HG02571 (cell line): ENCODE results near the gene VRTN.
"Not testable (repeated sequence)": the region's sequence is repeated elsewhere in the genome, so short reads cannot be mapped to it uniquely, and the experiment has no call there.

Source experiments
- ATAC-seq: cut with Tn5 transposase; IDR thresholded peaks from one replicate; pipeline ENCODE4 v1.9.1; 2021; ENCODE audit warnings: mild to moderate bottlenecking, moderate library complexity; ENCODE audit not compliant: unreplicated experiment

VRTN gene, protein sequence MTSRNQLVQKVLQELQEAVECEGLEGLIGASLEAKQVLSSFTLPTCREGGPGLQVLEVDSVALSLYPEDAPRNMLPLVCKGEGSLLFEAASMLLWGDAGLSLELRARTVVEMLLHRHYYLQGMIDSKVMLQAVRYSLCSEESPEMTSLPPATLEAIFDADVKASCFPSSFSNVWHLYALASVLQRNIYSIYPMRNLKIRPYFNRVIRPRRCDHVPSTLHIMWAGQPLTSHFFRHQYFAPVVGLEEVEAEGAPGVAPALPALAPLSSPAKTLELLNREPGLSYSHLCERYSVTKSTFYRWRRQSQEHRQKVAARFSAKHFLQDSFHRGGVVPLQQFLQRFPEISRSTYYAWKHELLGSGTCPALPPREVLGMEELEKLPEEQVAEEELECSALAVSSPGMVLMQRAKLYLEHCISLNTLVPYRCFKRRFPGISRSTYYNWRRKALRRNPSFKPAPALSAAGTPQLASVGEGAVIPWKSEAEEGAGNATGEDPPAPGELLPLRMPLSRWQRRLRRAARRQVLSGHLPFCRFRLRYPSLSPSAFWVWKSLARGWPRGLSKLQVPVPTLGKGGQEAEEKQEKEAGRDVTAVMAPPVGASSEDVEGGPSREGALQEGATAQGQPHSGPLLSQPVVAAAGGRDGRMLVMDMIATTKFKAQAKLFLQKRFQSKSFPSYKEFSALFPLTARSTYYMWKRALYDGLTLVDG

DNA sequence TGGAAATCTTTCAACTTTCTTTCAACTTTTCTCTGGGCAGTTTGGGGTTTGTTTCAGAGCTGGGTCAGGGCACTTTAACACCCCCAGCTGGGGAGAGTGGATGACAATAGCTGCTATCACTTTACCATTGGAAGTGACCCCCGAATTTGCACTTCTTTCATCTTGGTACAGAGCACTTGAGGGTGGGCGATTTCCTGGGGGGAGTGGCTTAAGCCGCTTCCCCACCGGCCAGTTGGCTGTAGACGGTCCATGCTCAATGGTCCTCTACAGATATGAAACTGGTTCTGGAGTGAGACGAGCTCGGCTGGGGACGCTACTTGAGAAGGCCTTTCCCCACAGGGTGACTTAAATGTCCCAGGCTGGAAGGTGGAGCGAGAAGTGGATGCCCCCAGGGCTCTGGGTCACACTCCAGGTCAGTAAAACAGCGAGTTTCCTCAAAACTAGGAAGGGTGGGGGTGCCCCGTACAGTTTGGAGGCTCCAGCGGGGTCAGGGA is at the start of gene VRTN:
Gene VRTN, plus strand, starts transcription at position 231 of the 494 bp plus-strand sequence. CDS start 8,313 bp downstream, outside the sequence.
- ATAC-seq, result no peak

DNA sequence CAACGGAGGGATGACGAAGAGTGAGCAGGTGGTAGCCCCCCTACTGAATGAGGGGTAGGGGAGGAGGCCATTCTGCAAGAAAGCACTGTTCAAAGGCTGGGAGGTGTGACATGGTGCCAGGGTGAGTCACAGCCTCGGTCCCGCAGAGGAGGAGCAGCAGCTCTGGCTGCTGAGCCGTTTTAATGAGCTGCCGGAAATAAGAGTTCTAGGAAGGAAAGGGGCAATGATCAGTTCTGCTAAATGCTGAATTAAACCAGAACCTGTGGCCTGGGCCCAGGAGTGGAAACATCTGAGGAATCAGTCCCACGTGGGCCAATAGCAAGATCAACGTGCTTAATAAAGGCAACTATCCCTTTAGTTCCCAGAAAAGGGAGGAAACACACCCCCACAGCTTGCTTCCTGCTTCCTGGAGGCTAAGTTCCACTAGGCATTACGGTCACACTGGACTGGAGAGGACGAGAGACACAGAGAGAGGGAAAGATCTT is 49.2 kb upstream of the VRTN start:
- ATAC-seq, result no peak

DNA sequence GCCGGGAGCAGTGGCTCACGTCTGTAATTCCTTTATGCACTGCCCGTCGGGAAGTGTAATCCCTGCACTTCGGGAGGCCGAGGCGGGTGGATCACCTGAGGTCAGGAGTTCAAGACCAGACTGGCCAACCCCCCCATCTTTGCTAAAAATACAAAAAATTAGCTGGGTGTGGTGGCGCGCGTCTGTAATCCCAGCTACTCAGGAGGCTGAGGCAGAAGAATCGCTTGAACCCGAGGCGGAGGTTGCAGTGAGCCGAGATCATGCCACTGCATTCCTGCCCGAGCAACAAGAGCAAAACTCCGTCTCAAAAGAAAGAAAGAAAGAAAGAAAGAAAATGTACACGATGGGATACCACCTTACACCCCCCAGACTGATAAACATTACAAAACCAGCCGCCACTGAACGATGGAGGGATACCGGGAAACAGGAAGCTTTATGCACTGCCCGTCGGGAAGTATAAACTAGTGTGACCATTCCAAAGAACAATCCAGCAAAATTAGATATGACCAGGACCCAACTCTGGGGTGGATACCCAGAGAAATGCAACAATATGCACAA is 46.6 kb upstream of the VRTN start:
- no peak for ATAC-seq

DNA sequence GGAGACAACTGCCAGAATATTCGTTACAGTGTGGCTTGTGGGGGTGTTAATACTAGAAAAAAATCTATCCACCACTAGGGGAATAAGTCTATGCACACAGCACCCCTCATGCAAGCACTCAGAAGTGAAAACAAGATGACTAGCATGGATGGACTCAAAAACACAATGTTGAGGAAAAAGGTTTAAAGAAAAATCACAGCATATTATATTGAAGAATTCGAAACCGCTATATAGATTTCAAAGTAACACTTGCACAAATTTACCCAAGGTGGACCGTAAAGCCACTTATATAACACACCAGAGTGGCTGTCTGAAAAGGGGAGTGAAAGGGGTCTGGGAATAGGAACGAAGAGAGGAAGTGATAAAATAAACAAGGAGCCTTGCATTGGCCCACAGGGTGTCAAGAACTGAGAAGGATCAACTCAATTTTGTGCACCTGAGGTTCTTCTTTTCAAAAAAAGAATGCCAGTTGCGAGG is 46.1 kb upstream of the VRTN start:
- ATAC-seq, result no peak

DNA sequence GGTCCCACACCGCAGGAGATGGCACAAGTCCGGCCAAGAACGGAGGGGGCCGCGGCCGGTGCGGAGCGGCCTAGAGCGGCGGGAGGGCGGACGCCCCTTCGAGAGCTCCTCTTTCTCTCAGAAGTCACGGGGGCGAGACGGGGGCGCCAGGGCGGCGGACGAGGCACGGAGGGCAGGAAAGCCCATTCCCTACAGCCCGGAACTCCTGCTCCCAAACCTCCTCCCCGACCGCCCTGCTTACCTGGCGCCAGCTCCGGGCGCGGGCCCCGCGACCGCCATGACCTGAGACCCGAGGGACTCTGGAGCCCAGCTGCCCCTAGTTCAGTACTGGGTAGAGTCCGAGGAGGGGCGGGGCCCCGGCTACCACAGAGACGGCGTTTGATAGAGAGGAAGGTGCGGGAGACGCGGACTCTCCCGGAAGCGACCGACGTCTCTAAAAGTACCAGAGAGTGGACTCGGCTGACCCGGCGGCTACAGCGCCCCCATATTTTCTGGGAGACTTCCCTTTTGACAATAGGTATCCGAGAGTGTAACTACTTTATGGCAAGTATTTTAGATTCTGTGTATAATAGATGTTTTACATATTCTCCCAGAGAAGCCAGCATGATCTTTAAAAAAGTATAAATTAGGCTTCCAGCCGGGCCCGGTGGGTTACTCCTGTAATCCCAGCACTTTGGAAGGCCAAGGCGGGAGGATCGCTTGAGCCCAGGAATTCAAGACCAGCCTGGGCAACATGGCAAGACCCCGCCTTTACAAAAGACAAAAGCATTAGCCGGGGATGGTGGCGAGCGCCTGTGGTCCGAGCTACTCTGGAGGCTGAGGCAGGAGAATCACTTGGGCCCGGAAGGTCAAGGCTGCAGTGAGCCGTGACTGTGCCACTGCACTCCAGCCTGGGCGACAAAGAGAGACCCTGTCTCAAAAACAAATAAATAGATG is 45.4 kb upstream of the VRTN start, which contains the start of gene ABCD4:
Gene ABCD4, minus strand, starts transcription at position 301 of the 936 bp plus-strand sequence. Its CDS starts 22 bp downstream, at position 279.
- ATAC-seq, result peak; percentile 98

DNA sequence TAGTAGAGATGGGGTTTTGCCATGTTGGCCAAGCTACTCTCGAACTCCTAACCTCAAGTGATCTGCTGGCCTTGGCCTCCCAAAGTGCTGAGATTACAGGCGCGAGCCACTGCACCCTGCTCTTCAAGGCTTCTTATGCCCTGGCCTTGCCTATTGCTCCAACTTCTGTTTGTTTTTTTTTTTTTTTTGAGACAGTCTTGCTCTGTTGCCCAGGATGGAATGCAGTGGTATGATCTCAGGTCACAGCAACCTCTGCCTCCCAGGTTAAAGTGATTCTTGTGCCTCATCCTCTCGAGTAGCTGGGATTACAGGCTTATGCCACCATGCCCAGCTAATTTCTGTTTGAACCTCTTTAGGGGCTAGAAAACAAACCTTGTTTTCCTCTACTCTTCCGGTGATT is 39.6 kb upstream of the VRTN start:
- no peak for ATAC-seq

DNA sequence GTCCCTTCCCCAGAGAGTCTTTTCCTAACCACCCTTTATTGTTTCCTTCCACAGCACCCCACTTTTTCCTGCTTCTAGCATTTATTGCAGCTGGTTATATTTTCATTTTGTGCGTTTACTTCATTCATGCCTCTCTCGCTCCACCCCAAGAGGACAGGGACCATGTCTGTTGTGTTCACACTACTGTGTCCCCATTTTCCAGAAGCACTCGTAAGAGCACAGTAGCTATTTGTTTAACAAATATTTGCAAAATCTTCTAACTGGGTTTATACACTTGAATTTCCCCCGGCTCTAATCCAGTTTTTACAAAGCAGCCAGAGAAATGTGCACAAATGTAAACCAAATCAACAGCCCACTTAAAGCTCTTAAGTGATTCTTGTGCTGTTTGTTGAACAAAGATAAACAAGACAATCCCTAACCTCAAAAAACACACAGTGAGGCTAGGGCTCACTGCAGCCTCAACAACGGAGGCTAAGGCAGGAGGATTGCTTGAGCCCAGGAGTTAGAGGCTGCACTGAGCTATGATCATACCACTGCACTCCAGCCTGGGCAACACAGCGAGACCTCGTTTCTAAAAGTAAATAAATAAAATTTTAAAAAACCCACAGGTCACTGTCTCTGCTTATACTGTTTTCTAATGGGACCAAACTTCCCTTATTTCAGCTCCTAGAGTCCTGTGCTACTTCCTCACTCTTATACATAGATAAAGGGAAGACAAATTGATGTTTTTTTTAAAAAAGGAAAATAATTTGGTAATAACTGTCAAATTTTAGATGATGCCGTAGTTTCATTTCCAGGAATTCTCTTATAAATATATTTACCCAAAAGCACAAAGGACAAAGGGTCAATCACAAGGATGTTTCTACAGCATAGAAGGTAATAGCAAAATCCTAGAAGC is 38.9 kb upstream of the VRTN start:
- ATAC-seq, result no peak

DNA sequence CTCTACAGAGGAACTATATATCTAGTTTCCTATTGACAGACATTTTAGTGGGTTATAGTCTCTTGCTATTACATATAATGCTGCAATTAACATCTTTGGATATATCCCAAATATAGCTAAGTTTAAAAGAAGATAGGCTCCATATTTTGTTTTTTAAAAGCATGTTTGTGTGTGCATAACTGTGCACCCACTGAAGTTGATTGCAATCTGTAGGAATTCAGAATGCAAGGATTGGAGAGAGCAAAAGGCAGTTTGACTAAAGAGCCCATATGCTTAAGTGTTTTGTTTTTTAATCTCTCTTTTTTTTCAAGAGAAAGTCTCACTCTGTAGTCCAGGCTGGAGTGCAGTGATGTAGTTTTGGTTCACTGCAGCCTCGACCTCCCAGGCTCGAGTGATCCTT is 36.1 kb upstream of the VRTN start:
- no peak for ATAC-seq

DNA sequence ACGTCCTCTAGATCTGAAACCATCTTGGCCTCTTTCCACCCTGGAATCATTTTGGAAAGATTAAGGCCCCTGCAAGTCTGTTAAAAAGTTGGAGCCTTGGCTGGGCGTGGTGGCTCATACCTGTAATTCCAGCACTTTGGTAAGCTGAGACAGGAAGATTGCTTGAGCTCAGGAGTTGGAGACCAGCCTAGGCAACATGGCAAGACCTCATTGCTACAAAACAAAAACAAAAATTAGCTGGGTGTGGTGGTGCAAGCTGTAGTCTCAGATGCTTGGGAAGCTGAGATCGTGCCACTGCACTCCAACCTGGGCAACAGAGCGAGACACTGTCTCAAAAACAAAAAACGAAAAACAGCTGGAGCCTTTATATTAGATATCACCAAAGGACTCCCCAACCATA is 34.7 kb upstream of the VRTN start:
- ATAC-seq, result no peak

DNA sequence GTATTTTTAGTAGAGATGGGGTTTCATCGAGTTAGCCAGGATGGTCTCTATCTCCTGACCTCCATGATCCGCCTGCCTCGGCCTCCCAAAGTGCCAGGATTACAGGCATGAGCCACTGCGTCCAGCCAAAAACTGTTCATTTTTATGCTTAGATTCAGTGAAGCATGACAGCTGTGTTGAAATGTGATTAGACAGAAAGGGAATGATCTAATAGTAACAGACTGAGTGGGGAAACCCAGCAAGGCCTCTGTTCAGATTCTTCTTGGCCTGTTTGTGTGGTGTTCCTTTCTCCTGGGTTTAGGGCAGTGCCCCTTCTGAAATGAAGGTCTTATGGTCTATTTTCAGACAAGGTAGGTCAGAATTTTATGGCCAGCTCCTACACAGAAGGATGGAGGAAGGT is 33.7 kb upstream of the VRTN start:
- no peak for ATAC-seq

DNA sequence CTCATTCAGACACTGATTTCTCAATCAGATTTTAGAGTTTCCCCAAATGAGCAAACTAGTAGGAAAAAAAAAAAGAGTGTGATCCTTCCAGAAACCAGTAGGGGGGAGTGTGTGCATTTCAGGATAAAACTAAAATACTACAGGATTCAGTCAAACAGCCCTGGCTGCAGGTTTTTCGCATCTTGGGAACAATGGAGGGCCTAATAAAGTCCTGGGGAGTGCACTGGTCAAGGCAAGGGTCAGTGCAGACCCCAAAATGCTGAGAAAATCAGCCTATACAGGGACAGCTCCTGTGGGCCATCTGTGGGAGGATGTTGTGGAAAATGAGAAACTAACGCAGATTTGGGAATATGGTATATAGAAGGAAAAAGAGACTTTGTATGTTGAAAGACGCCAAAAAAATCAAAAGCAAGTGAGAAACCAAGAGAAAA is 23.3 kb upstream of the VRTN start:
- no peak for ATAC-seq

DNA sequence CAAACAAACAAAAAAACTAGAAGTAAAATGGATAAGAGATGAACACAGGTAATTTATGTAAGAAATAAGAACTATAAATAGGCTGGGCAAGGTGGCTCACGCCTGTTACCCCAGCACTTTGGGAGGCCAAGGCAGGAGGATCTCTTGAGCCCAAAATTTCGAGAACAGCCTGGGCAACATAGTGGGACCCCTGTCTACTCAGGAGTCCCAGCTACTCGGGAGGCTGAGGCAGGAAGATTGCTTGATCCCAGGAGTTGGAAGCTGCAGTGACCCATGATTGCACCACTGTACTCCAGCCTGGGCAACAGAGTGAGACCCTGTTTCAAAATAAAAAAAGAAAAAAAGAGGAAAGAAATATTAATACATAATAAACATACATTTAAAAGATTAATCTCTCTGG is 22.8 kb upstream of the VRTN start:
- ATAC-seq, result no peak

DNA sequence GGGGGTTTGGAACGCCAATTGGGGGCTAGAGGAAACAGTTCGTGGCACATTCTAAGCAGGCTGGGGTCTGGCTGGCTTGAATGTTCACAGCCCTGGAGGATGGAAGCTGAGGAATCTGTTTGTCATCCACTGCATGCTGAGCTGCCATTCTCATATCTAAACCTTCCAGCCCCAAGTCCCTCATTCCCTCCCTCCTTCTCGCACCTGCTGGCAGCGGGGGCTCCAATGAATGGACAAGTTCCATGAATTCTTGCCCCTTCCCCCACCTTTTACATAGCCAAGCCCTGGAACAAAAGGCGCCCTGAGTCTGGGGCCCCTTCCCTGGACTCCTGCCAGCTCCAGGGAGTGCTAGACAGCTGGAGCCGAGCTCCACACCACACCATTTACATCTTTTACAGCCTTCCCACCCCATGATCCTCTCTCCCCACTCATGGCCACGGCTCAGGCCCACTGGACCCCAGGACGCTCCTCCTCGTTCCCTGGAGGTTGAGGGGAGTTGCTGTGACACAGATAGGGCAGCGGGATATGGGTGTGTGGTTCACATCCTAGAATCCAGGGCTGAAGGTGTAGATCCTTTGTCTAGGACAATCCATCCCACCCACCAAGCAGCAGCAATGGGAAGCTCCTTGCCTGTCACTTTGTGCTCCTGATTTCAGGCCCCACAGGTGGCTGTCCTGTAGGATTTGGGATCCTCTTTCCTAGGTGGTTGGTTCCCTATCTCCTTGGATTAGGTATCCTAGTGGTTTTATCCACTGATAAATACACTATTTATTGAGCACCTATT is 21.7 kb upstream of the VRTN start:
- ATAC-seq, result no peak

DNA sequence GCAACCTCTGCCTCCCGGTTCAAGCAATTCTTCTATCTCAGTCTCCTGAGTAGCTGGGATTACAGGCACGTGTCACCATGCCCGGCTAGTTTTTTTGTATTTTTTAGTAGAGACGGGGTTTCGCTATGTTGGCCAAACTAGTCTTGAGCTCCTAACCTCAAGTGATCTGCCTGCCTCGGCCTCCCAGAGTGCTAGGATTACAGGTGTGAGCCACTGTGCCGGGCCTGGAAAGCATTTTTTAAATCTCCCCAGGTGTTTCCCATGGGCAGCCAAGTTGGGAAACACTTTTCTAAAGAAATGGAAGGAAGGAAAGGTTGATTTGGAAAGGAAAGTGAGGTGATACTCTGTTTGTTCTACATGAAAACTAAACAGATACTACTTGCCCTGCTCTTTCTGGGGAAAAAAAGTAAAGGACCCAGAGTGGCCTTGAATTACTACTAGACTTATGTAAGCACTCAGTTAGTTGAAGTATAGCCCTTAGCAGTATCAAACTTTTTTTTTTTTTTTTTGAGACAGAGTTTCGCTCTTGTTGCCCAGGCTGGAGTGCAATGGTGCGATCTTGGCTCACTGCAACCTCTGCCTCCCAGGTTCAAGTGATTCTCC is 18.2 kb upstream of the VRTN start:
- ATAC-seq, result not testable (repeated sequence)

DNA sequence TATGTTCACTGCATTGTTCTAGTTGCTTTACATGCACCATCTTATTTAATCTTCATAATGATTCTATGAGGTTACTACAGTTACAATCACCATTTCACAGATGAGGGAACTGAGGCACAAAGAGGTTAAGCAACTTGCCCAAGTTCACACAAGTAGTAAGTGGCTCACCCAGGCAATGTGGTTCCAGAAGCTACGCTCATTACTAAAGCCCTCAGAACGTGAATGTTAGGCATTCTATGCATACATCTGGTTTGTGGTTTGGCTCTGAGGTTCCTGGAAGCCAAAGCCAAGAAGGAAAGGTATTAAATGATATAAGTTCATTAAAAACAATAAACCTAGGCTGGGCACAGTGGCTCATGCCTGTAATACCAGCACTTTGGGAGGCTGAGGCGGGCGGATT is 14.4 kb upstream of the VRTN start:
- ATAC-seq, result no peak

DNA sequence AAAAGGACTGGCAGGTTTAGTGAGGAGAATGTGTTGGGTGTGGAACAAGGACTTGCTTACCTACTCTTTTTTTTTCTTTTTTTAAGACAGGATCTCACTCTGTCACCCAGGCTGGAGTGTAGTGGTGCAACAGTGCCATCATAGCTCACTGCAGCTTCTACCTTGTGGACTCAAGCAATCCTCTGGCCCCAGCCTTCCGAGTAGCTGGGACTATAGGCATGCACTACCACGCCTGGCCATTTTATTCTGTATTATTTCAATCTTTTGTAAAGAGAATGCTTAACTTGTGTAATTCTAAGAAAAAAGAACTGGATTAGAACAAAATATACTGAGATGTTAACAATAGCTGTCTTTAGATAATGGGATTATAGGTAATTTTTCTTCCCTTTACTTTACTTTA is 1.9 kb upstream of the VRTN start:
- no peak for ATAC-seq

DNA sequence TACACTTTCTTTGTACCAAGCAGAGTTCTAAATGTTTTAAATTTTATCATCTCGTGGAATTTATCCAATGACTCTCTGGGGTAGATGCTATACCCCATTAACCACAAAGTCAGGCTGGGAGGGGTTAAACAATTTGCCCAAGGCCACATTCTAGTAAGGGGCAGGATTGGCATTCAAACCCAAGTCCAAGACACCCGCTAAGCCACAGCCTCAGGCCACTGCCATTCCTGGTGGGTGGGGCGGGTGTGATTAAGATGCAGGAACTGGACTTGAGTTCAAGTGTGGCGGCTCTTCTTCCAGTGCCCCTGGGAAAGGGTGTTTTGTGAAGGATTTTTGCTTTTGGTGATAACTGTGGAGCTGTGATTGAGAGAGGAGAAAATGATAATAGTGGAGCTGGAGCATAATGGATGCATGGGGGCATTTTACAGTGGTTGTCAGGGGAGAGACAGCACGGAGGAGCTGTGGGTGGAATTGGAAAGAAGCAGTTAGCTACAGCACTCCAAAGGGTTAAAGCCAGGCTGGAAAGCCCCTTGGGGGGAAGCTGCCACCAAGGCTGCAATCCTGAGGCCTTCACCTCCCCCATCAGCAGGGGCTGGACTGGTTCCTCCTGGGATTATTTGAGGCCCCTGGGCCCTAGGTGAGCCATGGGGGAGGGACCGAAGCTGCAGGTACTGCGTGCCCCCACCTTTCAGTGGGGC is 1.0 kb upstream of the VRTN start:
- ATAC-seq, result no peak

DNA sequence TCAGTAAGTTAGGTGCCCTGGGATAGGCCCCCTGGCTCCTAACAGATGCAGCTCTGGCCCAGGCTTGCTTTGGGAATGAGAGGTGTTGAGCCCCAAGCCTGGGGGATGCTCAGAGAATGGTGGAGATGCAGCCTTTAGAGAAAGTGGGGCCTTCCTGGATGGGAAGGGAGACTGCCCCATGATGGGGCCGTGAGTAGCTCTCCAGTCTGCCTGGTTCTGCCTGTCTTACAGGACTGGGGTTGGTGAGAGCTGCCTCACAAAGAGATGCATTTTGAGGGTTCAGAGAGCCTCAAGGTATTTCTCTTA is 523 bp upstream of the VRTN start:
- ATAC-seq, result no peak
